ENCODE data around the gene TEPSIN. TPM values are rescaled to one million over a fixed set of nuclear protein-coding genes. Genes with fewer than 3 reads are reported as not detected.

The TEPSIN gene
- total RNA-seq = 100 to 1,000 TPM in 1 of 4 donors, 10 to 100 TPM in 3; 38.0 to 156 (median 79.4) TPM

- Histone ChIP-seq H3K4me1 (peaks cover 0 to 40% (median 20%) of the 10 kb centered on the region in 4 donors), H3K4me3 (peak within 1 kb of the TSS; percentile 89 to 100 (median 97)), H3K27me3 (no peaks in the 10 kb centered on the region), H3K9me3 (no peaks in the 10 kb centered on the region), H3K36me3 (peaks cover 0 to 6% (median 0%) of the 10 kb centered on the region in 3 donors), H3K27ac (peak within 1 kb of the TSS; percentile 71 to 92 (median 76))
- peak in 1 of 6 experiments; percentile 21 for TF ChIP-seq CTCF (IDR thresholded peaks at IDR 0.05)
- peak; percentile 45 to 48 for TF ChIP-seq POLR2A (IDR thresholded peaks at IDR 0.05)
- peak; percentile 96 to 99 (median 96) for DNase-seq
These were observed at the start of gene TEPSIN, which contains the start of gene NDUFAF8 for GRCh38 chr17:81238815-81239713. TEPSIN (minus strand) TSS chr17:81239055; CDS start chr17:81239033, 22 bp downstream. NDUFAF8 (plus strand) TSS chr17:81239318; CDS start chr17:81239364, 46 bp downstream.

GRCh38 chr17:81287741-81288430 is 49.0 kb upstream of the TEPSIN start:
- TF ChIP-seq POLR2A (IDR thresholded peaks at IDR 0.05) (no peak), CTCF (IDR thresholded peaks at IDR 0.05) (no peak)
- Histone ChIP-seq H3K36me3 (peaks cover 0 to 47% (median 0%) of the 10 kb centered on the region in 3 donors), H3K4me3 (no peak overlapping the region), H3K27ac (no peak overlapping the region), H3K4me1 (peaks cover 0 to 23% (median 7%) of the 10 kb centered on the region in 4 donors), H3K27me3 (no peaks in the 10 kb centered on the region), H3K9me3 (no peaks in the 10 kb centered on the region)
- no peak for DNase-seq

- DNase-seq = no peak
- no peak overlapping the region for H3K4me3 ChIP-seq
- peaks cover 0 to 16% (median 7%) of the 10 kb centered on the region in 4 donors for H3K4me1 ChIP-seq
- no peaks in the 10 kb centered on the region for H3K9me3 ChIP-seq
- no peak overlapping the region for H3K27ac ChIP-seq
- H3K27me3 ChIP-seq = no peaks in the 10 kb centered on the region
- no peak for TF ChIP-seq CTCF (IDR thresholded peaks at IDR 0.05)
- no peak for TF ChIP-seq POLR2A (IDR thresholded peaks at IDR 0.05)
- H3K36me3 ChIP-seq = peaks cover 0 to 54% (median 0%) of the 10 kb centered on the region in 3 donors
These were observed 48.3 kb upstream of the TEPSIN start for GRCh38 chr17:81287152-81287551.

GRCh38 chr17:81286491-81287145 is 47.8 kb upstream of the TEPSIN start:
- no peak for TF ChIP-seq CTCF (IDR thresholded peaks at IDR 0.05)
- no peak for TF ChIP-seq POLR2A (IDR thresholded peaks at IDR 0.05)
- peaks cover 0 to 12% (median 7%) of the 10 kb centered on the region in 4 donors for H3K4me1 ChIP-seq
- no peaks in the 10 kb centered on the region for H3K9me3 ChIP-seq
- H3K4me3 ChIP-seq = no peak overlapping the region
- H3K36me3 ChIP-seq = peaks cover 0 to 60% (median 0%) of the 10 kb centered on the region in 3 donors
- H3K27me3 ChIP-seq = no peaks in the 10 kb centered on the region
- DNase-seq = no peak
- peak overlapping the region; percentile 49 to 78 (median 62) for H3K27ac ChIP-seq

- no peak for TF ChIP-seq CTCF (IDR thresholded peaks at IDR 0.05)
- no peak for TF ChIP-seq POLR2A (IDR thresholded peaks at IDR 0.05)
- Histone ChIP-seq H3K4me3 (peak overlapping the region; percentile 38 to 51 (median 44)), H3K4me1 (peaks cover 0 to 10% (median 7%) of the 10 kb centered on the region in 4 donors), H3K36me3 (peaks cover 0 to 64% (median 0%) of the 10 kb centered on the region in 3 donors), H3K27me3 (no peaks in the 10 kb centered on the region), H3K27ac (peak overlapping the region; percentile 49 to 78 (median 62)), H3K9me3 (no peaks in the 10 kb centered on the region)
- no peak for DNase-seq
These were observed 47.0 kb upstream of the TEPSIN start for GRCh38 chr17:81285894-81286293.

All from Peyer's patch (tissue), 4 donors.